OCI-LY1 (cell line): ENCODE results near the gene EVI5L.

Experiments used
- H2AFZ ChIP-seq: fragments of 200-600 bp; sonication (generic), shearing (Covaris generic); 2 replicates; pipeline ENCODE4 v1.6.0; 2014; ENCODE audit warnings: antibody characterized with exemption, mild to moderate bottlenecking, low read length
- H3F3A ChIP-seq: fragments of 200-600 bp; sonication (generic), shearing (Covaris generic); 2 replicates; pipeline ENCODE4 v1.6.0; 2014; ENCODE audit warnings: mild to moderate bottlenecking, antibody characterized with exemption, low read length, moderate library complexity; ENCODE audit not compliant: insufficient read depth
- H3K27ac ChIP-seq: fragments of 200-600 bp; sonication (generic); 2 replicates; pipeline ENCODE4 v1.5.1; 2014; ENCODE audit warnings: low read length, mixed run types, mild to moderate bottlenecking, low read depth; ENCODE audit not compliant: poor library complexity, severe bottlenecking
- H3K27me3 ChIP-seq: fragments of 200-600 bp; sonication (generic); 2 replicates; pipeline ENCODE4 v1.6.0; 2014; ENCODE audit warnings: antibody characterized with exemption, mild to moderate bottlenecking, low read length, moderate library complexity; ENCODE audit not compliant: insufficient read depth
- H3K36me3 ChIP-seq: fragments of 200-600 bp; sonication (generic); 2 replicates; pipeline ENCODE4 v1.6.1; 2014; ENCODE audit warnings: mild to moderate bottlenecking, antibody characterized with exemption, low read length, moderate library complexity, mixed read lengths; ENCODE audit not compliant: insufficient read depth
- H3K4me1 ChIP-seq: fragments of 200-600 bp; sonication (generic); 2 replicates; pipeline ENCODE4 v1.5.1; 2014; ENCODE audit warnings: mild to moderate bottlenecking, low read length, moderate library complexity; ENCODE audit not compliant: insufficient read depth, severe bottlenecking
- H3K4me2 ChIP-seq: fragments of 200-600 bp; sonication (generic), shearing (Covaris generic); 2 replicates; pipeline ENCODE4 v1.6.1; 2014; ENCODE audit warnings: low read length
- H3K4me3 ChIP-seq: fragments of 200-600 bp; sonication (generic); 2 replicates; pipeline ENCODE4 v1.5.1; 2014; ENCODE audit warnings: low read length, low read depth, mild to moderate bottlenecking, mixed read lengths; ENCODE audit not compliant: poor library complexity, severe bottlenecking
- H3K79me2 ChIP-seq: fragments of 200-600 bp; shearing (Covaris generic); 2 replicates; pipeline ENCODE4 v1.6.1; 2016; ENCODE audit warnings: mixed run types, low read length, mixed read lengths; ENCODE audit not compliant: insufficient read depth
- H3K9ac ChIP-seq: fragments of 200-600 bp; sonication (generic), shearing (Covaris generic); 2 replicates; pipeline ENCODE4 v1.6.1; 2014; ENCODE audit warnings: mild to moderate bottlenecking, low read length, mixed read lengths
- H3K9me2 ChIP-seq: fragments of 200-600 bp; sonication (generic), shearing (Covaris generic); 2 replicates; pipeline ENCODE4 v1.6.1; 2014; ENCODE audit warnings: low read depth, mild to moderate bottlenecking, low read length, mixed read lengths
- H3K9me3 ChIP-seq: fragments of 200-600 bp; shearing (Covaris generic); 2 replicates; pipeline ENCODE4 v1.6.1; 2014; ENCODE audit warnings: low read length, mixed read lengths
- H4K20me1 ChIP-seq: fragments of 200-600 bp; sonication (generic), shearing (Covaris generic); 2 replicates; pipeline ENCODE4 v1.6.0; 2016; ENCODE audit warnings: mild to moderate bottlenecking, low read length; ENCODE audit not compliant: insufficient read depth
- EZH2 ChIP-seq: fragments of 200-600 bp; sonication (generic), shearing (Covaris generic); IDR thresholded peaks from 2 replicates; pipeline ENCODE4 v1.8.0; 2017; ENCODE audit warnings: borderline replicate concordance, mixed run types, mild to moderate bottlenecking, antibody characterized with exemption, low read length, moderate library complexity, mixed read lengths
- TF ChIP-seq, protein P1 (sequence below): fragments of 200-600 bp; sonication (generic), shearing (Covaris generic); IDR thresholded peaks from 2 replicates; pipeline ENCODE4 v1.5.1; 2017; ENCODE audit warnings: mild to moderate bottlenecking, antibody characterized with exemption, low read length, moderate library complexity, mixed read lengths

EVI5L gene

DNA sequence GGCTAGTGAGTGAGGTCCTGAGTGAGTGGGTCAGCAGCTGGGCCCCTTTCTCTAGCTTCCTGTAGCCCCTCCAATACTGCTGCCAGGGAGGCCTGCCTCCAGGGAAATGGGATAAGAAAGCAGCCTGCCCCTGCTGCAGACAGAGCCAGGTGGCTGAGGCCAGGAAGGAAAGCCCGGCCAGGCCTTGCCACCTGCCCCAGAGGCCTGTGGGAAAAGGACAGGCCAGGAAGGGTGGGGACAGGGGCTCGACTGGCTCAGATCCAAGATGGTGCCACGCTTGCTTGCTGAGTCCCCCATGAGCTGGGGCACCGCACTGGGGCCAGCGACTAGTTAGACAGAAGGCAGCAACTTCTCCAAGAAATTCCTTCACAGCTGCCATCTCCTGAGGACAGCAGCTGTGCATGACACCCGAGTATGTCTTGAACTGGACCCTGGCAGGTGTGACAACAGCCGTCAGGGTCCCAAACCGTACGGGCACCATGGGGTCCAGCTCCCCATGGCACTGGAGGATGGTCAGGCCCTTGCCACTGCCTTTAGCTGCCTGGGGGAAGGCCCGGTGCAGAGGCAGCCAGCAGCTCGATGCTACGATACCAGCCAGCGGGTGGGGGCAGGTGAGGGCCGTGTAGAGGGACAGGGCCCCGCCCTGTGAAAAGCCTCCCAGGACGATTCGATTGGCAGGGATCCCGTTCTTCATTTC, 49.2 kb downstream of the EVI5L start:
- no peaks in the 10 kb centered on the region for H3K9me2 ChIP-seq
- no peak overlapping the region for H3K9ac ChIP-seq
- no peaks in the 10 kb centered on the region for H4K20me1 ChIP-seq
- no peaks in the 10 kb centered on the region for H3K79me2 ChIP-seq
- H3K4me2 ChIP-seq = no peak overlapping the region
- H2AFZ ChIP-seq = no peak overlapping the region
- TF ChIP-seq, protein P1, sequence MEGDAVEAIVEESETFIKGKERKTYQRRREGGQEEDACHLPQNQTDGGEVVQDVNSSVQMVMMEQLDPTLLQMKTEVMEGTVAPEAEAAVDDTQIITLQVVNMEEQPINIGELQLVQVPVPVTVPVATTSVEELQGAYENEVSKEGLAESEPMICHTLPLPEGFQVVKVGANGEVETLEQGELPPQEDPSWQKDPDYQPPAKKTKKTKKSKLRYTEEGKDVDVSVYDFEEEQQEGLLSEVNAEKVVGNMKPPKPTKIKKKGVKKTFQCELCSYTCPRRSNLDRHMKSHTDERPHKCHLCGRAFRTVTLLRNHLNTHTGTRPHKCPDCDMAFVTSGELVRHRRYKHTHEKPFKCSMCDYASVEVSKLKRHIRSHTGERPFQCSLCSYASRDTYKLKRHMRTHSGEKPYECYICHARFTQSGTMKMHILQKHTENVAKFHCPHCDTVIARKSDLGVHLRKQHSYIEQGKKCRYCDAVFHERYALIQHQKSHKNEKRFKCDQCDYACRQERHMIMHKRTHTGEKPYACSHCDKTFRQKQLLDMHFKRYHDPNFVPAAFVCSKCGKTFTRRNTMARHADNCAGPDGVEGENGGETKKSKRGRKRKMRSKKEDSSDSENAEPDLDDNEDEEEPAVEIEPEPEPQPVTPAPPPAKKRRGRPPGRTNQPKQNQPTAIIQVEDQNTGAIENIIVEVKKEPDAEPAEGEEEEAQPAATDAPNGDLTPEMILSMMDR = no peak
- no peak for TF ChIP-seq EZH2
- H3K4me3 ChIP-seq = no peak overlapping the region
- H3F3A ChIP-seq = no peaks in the 10 kb centered on the region
- no peaks in the 10 kb centered on the region for H3K9me3 ChIP-seq
- no peaks in the 10 kb centered on the region for H3K36me3 ChIP-seq
- H3K27ac ChIP-seq = no peak overlapping the region
- no peaks in the 10 kb centered on the region for H3K27me3 ChIP-seq
- no peaks in the 10 kb centered on the region for H3K4me1 ChIP-seq

DNA sequence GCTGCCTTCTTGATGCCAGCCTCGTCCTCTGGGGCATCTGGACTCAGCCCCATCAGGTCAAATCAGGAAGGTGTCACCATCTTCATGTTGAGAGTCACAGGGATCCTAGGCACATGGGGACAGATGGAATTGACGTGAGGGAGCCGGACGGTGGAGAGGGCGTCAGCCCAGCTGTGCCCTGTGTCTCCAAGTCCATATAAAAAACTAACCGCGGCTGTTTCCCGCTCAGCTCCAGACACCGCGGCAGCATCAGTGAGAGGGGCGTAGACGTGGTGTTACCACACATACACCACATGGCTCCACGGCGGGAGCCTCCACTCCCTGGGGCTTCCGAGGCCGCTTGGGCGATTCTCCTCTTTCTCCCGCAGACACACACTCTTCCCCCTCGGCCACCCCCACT, 49.8 kb downstream of the EVI5L start:
- Histone ChIP-seq H3K9ac (no peak overlapping the region), H3K9me3 (no peaks in the 10 kb centered on the region), H4K20me1 (no peaks in the 10 kb centered on the region), H3K4me3 (no peak overlapping the region), H3K36me3 (no peaks in the 10 kb centered on the region), H3K9me2 (no peaks in the 10 kb centered on the region), H3F3A (no peaks in the 10 kb centered on the region), H3K4me2 (no peak overlapping the region), H2AFZ (no peak overlapping the region), H3K79me2 (no peaks in the 10 kb centered on the region), H3K27ac (no peak overlapping the region), H3K4me1 (no peaks in the 10 kb centered on the region), H3K27me3 (no peaks in the 10 kb centered on the region)
- TF ChIP-seq, protein P1 = no peak
- no peak for TF ChIP-seq EZH2

DNA sequence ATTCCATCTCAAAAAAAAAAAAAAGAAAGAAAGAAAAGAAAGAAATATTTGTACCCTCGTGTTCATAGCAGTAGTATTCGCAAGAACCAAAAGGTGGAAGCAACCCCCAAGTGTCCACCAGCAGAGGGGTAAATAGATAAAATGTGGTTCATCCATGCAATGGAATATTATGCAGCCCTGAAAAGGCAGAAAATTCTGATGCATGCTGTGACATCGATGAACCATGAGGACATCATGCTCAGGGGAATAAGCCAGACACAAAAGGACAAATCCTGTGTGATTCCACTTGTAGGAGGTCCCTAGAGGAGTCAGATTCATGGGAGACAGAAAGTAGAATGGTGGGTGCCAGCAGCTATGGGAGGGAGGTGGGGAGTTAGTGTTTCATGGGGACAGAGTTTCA, 51.9 kb downstream of the EVI5L start:
- Histone ChIP-seq H3K79me2 (no peaks in the 10 kb centered on the region), H3K4me1 (no peaks in the 10 kb centered on the region), H2AFZ (no peak overlapping the region), H3K9me3 (no peaks in the 10 kb centered on the region), H3K27ac (no peak overlapping the region), H3F3A (no peaks in the 10 kb centered on the region), H4K20me1 (no peaks in the 10 kb centered on the region), H3K9me2 (no peaks in the 10 kb centered on the region), H3K27me3 (no peaks in the 10 kb centered on the region), H3K4me3 (no peak overlapping the region), H3K4me2 (no peak overlapping the region), H3K36me3 (no peaks in the 10 kb centered on the region), H3K9ac (no peak overlapping the region)
- no peak for TF ChIP-seq EZH2
- TF ChIP-seq, protein P1 = no peak
